ENCODE data around the gene ZNF57.
"Not testable (repeated sequence)": the region's sequence is repeated elsewhere in the genome, so short reads cannot be mapped to it uniquely, and the experiment has no call there.

Gene ZNF57

GRCh38 chr19:2877398-2878331, 23.1 kb upstream of the ZNF57 start:
- TF ChIP-seq CTCF (IDR thresholded peaks at IDR 0.05; ENCODE audit: borderline replicate concordance, insufficient read depth, low read depth, low read length) = no peak
- no peak overlapping the region for H3K4me3 ChIP-seq (ENCODE audit: low read depth, low read length)

GRCh38 chr19:2883686-2884439, 16.9 kb upstream of the ZNF57 start:
- H3K4me3 ChIP-seq (ENCODE audit: low read depth, low read length) = no peak overlapping the region
- no peak for TF ChIP-seq CTCF (IDR thresholded peaks at IDR 0.05; ENCODE audit: borderline replicate concordance, insufficient read depth, low read depth, low read length)

- H3K4me3 ChIP-seq (ENCODE audit: low read depth, low read length) = no peak overlapping the region
- no peak for TF ChIP-seq CTCF (IDR thresholded peaks at IDR 0.05; ENCODE audit: borderline replicate concordance, insufficient read depth, low read depth, low read length)
These were observed 15.0 kb upstream of the ZNF57 start for GRCh38 chr19:2885736-2886135.

GRCh38 chr19:2887391-2887914, 13.3 kb upstream of the ZNF57 start:
- peak; percentile 52; the same call in 1 of the 2 replicates for TF ChIP-seq CTCF (IDR thresholded peaks at IDR 0.05; ENCODE audit: borderline replicate concordance, insufficient read depth, low read depth, low read length)
- no peak overlapping the region for H3K4me3 ChIP-seq (ENCODE audit: low read depth, low read length)

GRCh38 chr19:2888731-2889224, 11.9 kb upstream of the ZNF57 start:
- no peak for TF ChIP-seq CTCF (IDR thresholded peaks at IDR 0.05; ENCODE audit: borderline replicate concordance, insufficient read depth, low read depth, low read length)
- peak overlapping the region; percentile 23 for H3K4me3 ChIP-seq (ENCODE audit: low read depth, low read length)

- not testable (repeated sequence) for H3K4me3 ChIP-seq (ENCODE audit: low read depth, low read length)
These were observed 10.2 kb upstream of the ZNF57 start for GRCh38 chr19:2890531-2890930.

- H3K4me3 ChIP-seq (ENCODE audit: low read depth, low read length) = no peak overlapping the region
- TF ChIP-seq CTCF (IDR thresholded peaks at IDR 0.05; ENCODE audit: borderline replicate concordance, insufficient read depth, low read depth, low read length) = no peak
These were observed 4.0 kb upstream of the ZNF57 start for GRCh38 chr19:2896694-2897093.

All from GM12875 (cell line).